Tibial nerve (tissue), 4 donors: ENCODE results near the gene ADAM33. TPM values are rescaled to one million over a fixed set of nuclear protein-coding genes. Genes with fewer than 3 reads are reported as not detected.
A peak's percentile ranks its signal among the peaks of the same experiment; 100 is the strongest.

Experiments used
- DNase-seq, 2 donors: peaks; one replicate each; pipeline ENCODE4 v3.0.0-alpha.2; 2019; ENCODE audit warnings: low spot score in 2 of 2
- H3K27ac ChIP-seq, 4 donors: fragments of 200-600 bp; sonication (generic) in 3 of 4; one replicate each; pipeline ENCODE4 v1.5.1; 2017 to 2019; ENCODE audit warnings: mild to moderate bottlenecking in 1 of 4
- H3K27me3 ChIP-seq, 2 donors: fragments of 200-600 bp; sonication (generic) in 1 of 2; one replicate each; pipeline versions ENCODE4 v1.5.1 to v1.6.0; 2017 to 2019
- H3K36me3 ChIP-seq, 3 donors: fragments of 200-600 bp; sonication (generic); one replicate each; pipeline ENCODE4 v1.5.1; 2018 to 2019
- H3K4me1 ChIP-seq, 4 donors: fragments of 200-600 bp; sonication (generic) in 3 of 4; one replicate each; pipeline ENCODE4 v1.5.1; 2017 to 2019
- H3K4me3 ChIP-seq, 4 donors: fragments of 200-600 bp; sonication (generic) in 3 of 4; one replicate each; pipeline ENCODE4 v1.5.1; 2017 to 2019; ENCODE audit warnings: mild to moderate bottlenecking in 1 of 4, moderate library complexity in 1 of 4
- H3K9me3 ChIP-seq, 4 donors: fragments of 200-600 bp; sonication (generic) in 3 of 4; one replicate each; pipeline ENCODE4 v1.5.1; 2017 to 2019
- EP300 ChIP-seq, 2 donors: sonication (generic); formaldehyde crosslinking; IDR thresholded peaks; one replicate each; pipeline ENCODE4 v1.6.1; 2017; ENCODE audit warnings: antibody characterized with exemption in 2 of 2, mild to moderate bottlenecking in 1 of 2
- POLR2A ChIP-seq, 2 donors: fragments of 450-650 bp; IDR thresholded peaks; one replicate each; pipeline ENCODE4 v1.6.1; 2017; ENCODE audit warnings: antibody characterized with exemption in 2 of 2, mild to moderate bottlenecking in 2 of 2, moderate library complexity in 2 of 2
- WGBS, 2 donors: methylation state at CpG; one replicate each; pipeline ENCODE4 v1.1.5; 2018; 5-methylcytosine and 5-hydroxymethylcytosine counted together
- total RNA-seq, 4 donors: library from RNA; depleted of rRNA; stranded (reverse); fragments of >200 nt; gene quantifications; one replicate each; pipeline ENCODE4 v1.1.0, GENCODE V29; 2016
- TF ChIP-seq, protein P1 (sequence below), 5 experiments: fragments of 200-600 bp in 3 of 5; fragments of 450-650 bp in 2 of 5; sonication (generic) in 3 of 5; IDR thresholded peaks; one replicate each; pipeline ENCODE4 v1.5.1; 2016 to 2019; ENCODE audit warnings: antibody characterized with exemption in 5 of 5, mild to moderate bottlenecking in 3 of 5, moderate library complexity in 2 of 5

Gene ADAM33
- total RNA-seq, 4 donors from 2014 or later, result 162 to 385 (median 274) TPM

- Histone ChIP-seq H3K27ac (peak overlapping the region; percentile 37 to 93 (median 72)), H3K4me1 (peaks cover 0 to 68% (median 33%) of the 10 kb centered on the region in 4 donors), H3K9me3 (no peaks in the 10 kb centered on the region), H3K4me3 (peak overlapping the region; percentile 34 to 72 (median 46)), H3K27me3 (peaks cover 0 to 16% of the 10 kb centered on the region in 2 donors), H3K36me3 (no peaks in the 10 kb centered on the region)
- TF ChIP-seq, protein P1, sequence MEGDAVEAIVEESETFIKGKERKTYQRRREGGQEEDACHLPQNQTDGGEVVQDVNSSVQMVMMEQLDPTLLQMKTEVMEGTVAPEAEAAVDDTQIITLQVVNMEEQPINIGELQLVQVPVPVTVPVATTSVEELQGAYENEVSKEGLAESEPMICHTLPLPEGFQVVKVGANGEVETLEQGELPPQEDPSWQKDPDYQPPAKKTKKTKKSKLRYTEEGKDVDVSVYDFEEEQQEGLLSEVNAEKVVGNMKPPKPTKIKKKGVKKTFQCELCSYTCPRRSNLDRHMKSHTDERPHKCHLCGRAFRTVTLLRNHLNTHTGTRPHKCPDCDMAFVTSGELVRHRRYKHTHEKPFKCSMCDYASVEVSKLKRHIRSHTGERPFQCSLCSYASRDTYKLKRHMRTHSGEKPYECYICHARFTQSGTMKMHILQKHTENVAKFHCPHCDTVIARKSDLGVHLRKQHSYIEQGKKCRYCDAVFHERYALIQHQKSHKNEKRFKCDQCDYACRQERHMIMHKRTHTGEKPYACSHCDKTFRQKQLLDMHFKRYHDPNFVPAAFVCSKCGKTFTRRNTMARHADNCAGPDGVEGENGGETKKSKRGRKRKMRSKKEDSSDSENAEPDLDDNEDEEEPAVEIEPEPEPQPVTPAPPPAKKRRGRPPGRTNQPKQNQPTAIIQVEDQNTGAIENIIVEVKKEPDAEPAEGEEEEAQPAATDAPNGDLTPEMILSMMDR (IDR thresholded peaks at IDR 0.05), result no peak
- TF ChIP-seq EP300 (IDR thresholded peaks at IDR 0.05) (no peak), POLR2A (IDR thresholded peaks at IDR 0.05) (no peak)
- 14 to 20% methylated on average over 11 to 14 of the region's 32 CpGs for WGBS, 2 donors
- no peak for DNase-seq
These were observed 369 bp downstream of the ADAM33 start for GRCh38 chr20:3681352-3681930.

DNA sequence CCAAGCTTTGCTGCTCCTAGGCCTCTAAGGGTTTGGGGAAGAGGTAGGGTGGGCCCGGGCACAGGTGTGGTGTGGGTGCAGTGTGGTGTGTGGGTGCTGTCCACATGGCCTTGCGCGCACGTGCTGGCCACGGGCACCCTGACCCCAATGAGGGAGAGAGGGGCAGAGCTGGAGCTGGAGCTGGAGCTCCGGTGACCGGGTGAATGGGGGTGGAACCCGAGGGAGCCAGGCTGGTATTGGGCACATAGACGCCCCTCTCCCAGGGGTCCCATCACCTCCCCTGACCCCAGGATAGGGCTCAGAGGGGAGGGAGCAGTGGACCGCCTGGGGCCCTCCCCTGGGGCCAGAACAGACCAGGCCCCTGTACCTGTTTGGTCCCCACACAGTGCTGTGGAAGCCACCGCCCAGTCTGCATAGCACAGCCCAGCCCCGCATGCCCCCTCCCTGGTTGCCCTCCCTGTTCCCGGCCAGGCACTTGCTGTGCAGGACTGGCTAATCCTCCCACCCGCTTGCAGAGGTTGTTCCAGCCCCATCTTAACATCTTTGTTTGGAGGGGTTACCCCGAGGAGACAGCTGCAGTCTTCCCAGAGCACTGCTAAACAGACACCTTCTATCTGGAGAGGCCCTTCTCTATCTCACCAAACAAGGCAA lies 984 bp downstream of the ADAM33 start:
- H3K9me3 ChIP-seq, result no peaks in the 10 kb centered on the region
- H3K27ac ChIP-seq, result peak overlapping the region; percentile 37 to 93 (median 72)
- peaks cover 0 to 16% of the 10 kb centered on the region in 2 donors for H3K27me3 ChIP-seq
- TF ChIP-seq EP300 (IDR thresholded peaks at IDR 0.05), result no peak
- TF ChIP-seq, protein P1 (IDR thresholded peaks at IDR 0.05), result no peak
- no peak for TF ChIP-seq POLR2A (IDR thresholded peaks at IDR 0.05)
- peaks cover 0 to 66% (median 31%) of the 10 kb centered on the region in 4 donors for H3K4me1 ChIP-seq
- peak overlapping the region; percentile 34 to 72 (median 46) for H3K4me3 ChIP-seq
- no peak for DNase-seq
- WGBS, 2 donors, result 47 to 56% methylated on average over 13 to 15 of the region's 15 CpGs
- peaks cover 0 to 3% (median 0%) of the 10 kb centered on the region in 3 donors for H3K36me3 ChIP-seq

GRCh38 chr20:3679749-3680700 lies 1.8 kb downstream of the ADAM33 start:
- 28 to 37% methylated on average over 15 to 18 of the region's 18 CpGs for WGBS, 2 donors
- Histone ChIP-seq H3K4me3 (peak overlapping the region; percentile 34 to 72 (median 46)), H3K27ac (peak overlapping the region; percentile 37 to 93 (median 72)), H3K27me3 (peaks cover 0 to 16% of the 10 kb centered on the region in 2 donors), H3K36me3 (peaks cover 0 to 10% (median 0%) of the 10 kb centered on the region in 3 donors), H3K4me1 (peaks cover 0 to 66% (median 31%) of the 10 kb centered on the region in 4 donors), H3K9me3 (no peaks in the 10 kb centered on the region)
- DNase-seq, result peak in 1 of 2 donors; percentile 63
- TF ChIP-seq EP300 (IDR thresholded peaks at IDR 0.05) (no peak), POLR2A (IDR thresholded peaks at IDR 0.05) (peak in 1 of 2 donors; percentile 13)
- TF ChIP-seq, protein P1 (IDR thresholded peaks at IDR 0.05), result no peak

DNA sequence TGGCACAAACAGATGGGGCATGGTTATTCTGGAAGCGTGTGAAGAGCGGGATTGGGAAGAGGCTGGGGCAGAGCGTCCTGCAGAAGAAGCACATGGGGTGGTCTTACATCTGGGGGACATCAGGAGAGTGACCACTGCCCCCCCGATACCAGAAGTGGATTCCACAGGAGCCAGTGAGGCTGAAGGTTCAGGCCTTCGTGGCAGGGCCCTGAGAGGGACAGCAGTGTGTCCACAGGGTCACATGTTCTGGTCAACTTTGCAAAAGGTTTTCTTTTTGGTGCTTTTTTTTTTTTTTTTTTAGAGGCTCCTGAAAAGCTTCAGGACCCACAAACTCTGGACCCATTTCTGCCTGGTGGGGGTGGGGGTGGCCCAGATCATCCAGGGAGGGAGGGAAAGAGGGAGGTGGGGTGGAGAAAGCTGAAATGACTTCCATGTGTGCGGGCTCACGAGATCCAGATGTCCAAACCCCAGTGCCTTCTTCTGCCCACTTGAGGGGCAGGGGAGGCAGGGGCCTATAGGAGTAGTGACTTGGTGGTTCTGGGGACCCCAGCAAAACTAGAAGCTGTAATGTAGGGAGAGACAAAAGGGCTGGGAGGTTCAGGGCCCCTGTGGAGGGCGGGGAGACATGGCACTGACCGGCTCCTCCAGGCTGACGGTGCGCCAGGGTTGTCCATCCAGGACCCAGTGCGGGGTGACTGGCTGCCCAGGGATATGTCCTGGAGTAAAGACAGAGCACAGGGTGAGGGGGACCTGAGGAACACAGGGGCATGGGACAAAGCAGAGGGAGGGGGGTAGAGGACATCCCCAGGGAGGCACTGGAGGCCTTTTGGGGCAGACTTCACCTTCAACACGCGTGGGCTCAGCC lies 2.7 kb downstream of the ADAM33 start:
- DNase-seq, result peak in 1 of 2 donors; percentile 31
- H3K36me3 ChIP-seq, result peaks cover 0 to 19% (median 0%) of the 10 kb centered on the region in 3 donors
- peak overlapping the region; percentile 37 to 93 (median 72) for H3K27ac ChIP-seq
- peaks cover 0 to 66% (median 31%) of the 10 kb centered on the region in 4 donors for H3K4me1 ChIP-seq
- WGBS, 2 donors, result 62 to 67% methylated on average over 14 of the region's 14 CpGs
- H3K4me3 ChIP-seq, result peak overlapping the region in 1 of 4 donors; percentile 72
- H3K27me3 ChIP-seq, result peaks cover 0 to 16% of the 10 kb centered on the region in 2 donors
- no peaks in the 10 kb centered on the region for H3K9me3 ChIP-seq
- TF ChIP-seq EP300 (IDR thresholded peaks at IDR 0.05) (no peak), POLR2A (IDR thresholded peaks at IDR 0.05) (no peak)
- TF ChIP-seq, protein P1 (IDR thresholded peaks at IDR 0.05), result no peak
